Measurements from ENCODE around the gene SLC25A5. TPM values are rescaled to one million over a fixed set of nuclear protein-coding genes. Genes with fewer than 3 reads are reported as not detected.
A peak's percentile ranks its signal among the peaks of the same experiment; 100 is the strongest.

SLC25A5 gene
- total RNA-seq, 1 donor from 2014 or later, result 118 TPM

Small RNAs within 50 kb of the gene (small RNA-seq; reads per million reads assigned to genes)
- gene RNU1-67P (0.46 reads per million, percentile 58 among the genes with 10 or more reads in this experiment), gene RNY3P16 (not detected)

Other genes with a start within 250 kb of the SLC25A5 start
- gene PGRMC1, start 232.2 kb upstream of the SLC25A5 start, total RNA-seq, result 89.8 TPM
- gene SLC25A43, start 69.1 kb upstream of the SLC25A5 start, total RNA-seq, result 6.3 TPM
- gene STEEP1, start 97.0 kb downstream of the SLC25A5 start, total RNA-seq, result 25.1 TPM
- gene UBE2A, start 106.1 kb downstream of the SLC25A5 start, total RNA-seq, result 19.8 TPM
- gene NKRF, start 138.0 kb downstream of the SLC25A5 start, total RNA-seq, result 3.1 TPM
- 13.0 TPM for gene SEPTIN6, start 224.7 kb downstream of the SLC25A5 start, total RNA-seq

All from skeletal muscle tissue (tissue), 2 donors.